SU-DHL-6 (cell line): ENCODE data around the gene CLEC4F.

ENCODE experiments used
- CTCF ChIP-seq: fragments of 200-600 bp; sonication (generic); IDR thresholded peaks from one replicate; pipeline ENCODE4 v1.5.1; 2017; ENCODE audit warnings: antibody characterized with exemption, mild to moderate bottlenecking, low read length, moderate library complexity; ENCODE audit not compliant: insufficient read depth, poor library complexity, severe bottlenecking
- EZH2phosphoT487 ChIP-seq: fragments of 200-600 bp; sonication (generic), shearing (Covaris generic); conservative IDR thresholded peaks from 2 replicates; pipeline ENCODE4 v1.6.1; 2018; ENCODE audit warnings: mild to moderate bottlenecking, antibody characterized with exemption, low read length, moderate library complexity, mixed read lengths

GRCh38 chr2:70807102-70807827 lies 13.1 kb downstream of the CLEC4F start:
- TF ChIP-seq EZH2phosphoT487 (no peak), CTCF (no peak)
